Fibroblast of villous mesenchyme (primary cell): ENCODE measurements around the gene ATP8A1. TPM values are rescaled to one million over a fixed set of nuclear protein-coding genes. Genes with fewer than 3 reads are reported as not detected.

Experiments
- DNase-seq: peaks from one replicate; pipeline ENCODE4 v3.0.0-alpha.2; 2010; ENCODE audit warnings: low read depth
- H3K4me3 ChIP-seq: 2 replicates; pipeline ENCODE4 v1.5.1; 2011; ENCODE audit warnings: low read depth, mild to moderate bottlenecking, low read length
- CTCF ChIP-seq: IDR thresholded peaks from 2 replicates; pipeline ENCODE4 v1.5.1; 2012; ENCODE audit warnings: low read depth, mild to moderate bottlenecking, low read length; ENCODE audit not compliant: insufficient read depth
- total RNA-seq: library from RNA; depleted of rRNA; stranded (reverse); fragments of >200 nt; gene quantifications from 2 replicates; pipeline ENCODE4 v1.2.3, GENCODE V29; 2012

The ATP8A1 gene
- total RNA-seq, 1 donor: 0.86 TPM

DNA sequence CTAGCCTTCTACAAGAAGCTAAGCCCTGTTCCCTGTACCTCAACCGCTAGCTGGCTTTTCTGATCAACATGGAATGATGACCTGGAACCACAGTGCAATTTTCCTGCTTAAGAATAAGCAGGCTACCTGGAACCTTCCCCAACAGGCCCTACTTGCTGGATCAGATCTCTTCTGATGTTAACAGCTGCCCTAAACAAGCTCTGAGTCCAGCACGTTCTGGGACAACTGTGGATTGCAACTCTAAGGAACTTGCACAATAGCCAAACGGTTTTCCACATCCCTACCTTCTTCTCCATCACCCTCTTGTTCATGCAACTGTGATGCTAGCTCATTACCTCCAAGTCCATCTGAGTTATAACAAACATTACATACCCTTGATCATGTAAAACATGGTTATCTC is 19.8 kb downstream of the ATP8A1 start:
- no peak for TF ChIP-seq CTCF
- no peak for DNase-seq
- H3K4me3 ChIP-seq: no peak overlapping the region

- no peak for TF ChIP-seq CTCF
- no peak overlapping the region for H3K4me3 ChIP-seq
- DNase-seq: no peak
These were observed 20.3 kb downstream of the ATP8A1 start for GRCh38 chr4:42636645-42636949.

GRCh38 chr4:42633605-42634388 is 23.1 kb downstream of the ATP8A1 start:
- TF ChIP-seq CTCF: no peak
- H3K4me3 ChIP-seq: no peak overlapping the region
- no peak for DNase-seq

DNA sequence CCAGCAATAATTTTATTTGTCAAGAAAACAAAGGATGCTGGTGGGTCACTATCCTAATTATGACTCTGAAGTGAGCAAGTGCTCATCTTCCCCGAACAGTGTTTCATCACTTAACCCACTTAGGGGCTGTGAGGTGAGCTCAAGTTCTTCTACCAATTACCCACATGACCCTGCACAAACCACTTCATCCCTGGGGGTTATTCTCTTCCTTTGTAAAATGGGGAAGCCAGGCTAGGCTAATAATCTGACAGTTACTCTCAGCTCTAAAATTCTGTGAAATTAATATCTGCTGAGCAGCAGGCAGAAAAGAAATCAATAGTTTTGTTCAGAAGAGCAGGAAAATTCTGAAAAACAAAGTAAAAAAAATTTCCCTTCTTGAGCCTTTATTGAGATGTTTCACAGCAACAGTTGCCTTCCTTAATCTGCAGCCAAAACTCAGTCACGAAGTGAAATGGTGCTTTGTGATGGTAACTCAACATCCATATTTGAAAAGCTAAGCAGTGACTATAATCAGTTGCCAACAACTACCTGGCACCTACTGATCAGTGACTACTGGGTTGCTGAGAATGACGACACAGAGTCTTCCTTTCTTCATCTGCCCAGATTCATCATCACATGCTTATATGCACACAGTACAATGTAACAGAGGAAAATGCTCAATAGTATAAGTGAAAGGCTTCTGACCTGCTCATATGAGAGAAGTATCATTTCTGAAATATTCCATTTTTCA is 24.1 kb downstream of the ATP8A1 start:
- no peak for DNase-seq
- TF ChIP-seq CTCF: no peak
- no peak overlapping the region for H3K4me3 ChIP-seq

DNA sequence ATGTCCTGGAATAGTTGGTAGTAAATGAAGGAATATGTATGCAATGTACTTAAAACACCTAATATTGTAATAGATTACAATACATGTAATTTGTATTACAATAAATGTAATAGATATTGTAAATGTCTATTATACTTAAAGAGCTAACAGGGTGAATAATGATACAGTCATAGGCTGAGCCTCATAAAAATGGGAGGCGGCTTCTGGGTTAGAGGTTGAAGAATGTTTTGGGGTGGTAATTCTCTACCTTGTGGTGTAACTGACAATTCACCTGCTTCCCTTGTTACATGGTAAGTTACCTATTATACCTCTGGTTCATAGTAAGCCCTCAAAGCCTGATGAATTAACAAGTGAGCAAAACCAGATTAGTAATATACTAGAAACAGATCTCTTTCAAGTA is 26.0 kb downstream of the ATP8A1 start:
- TF ChIP-seq CTCF: no peak
- no peak for DNase-seq
- H3K4me3 ChIP-seq: no peak overlapping the region

DNA sequence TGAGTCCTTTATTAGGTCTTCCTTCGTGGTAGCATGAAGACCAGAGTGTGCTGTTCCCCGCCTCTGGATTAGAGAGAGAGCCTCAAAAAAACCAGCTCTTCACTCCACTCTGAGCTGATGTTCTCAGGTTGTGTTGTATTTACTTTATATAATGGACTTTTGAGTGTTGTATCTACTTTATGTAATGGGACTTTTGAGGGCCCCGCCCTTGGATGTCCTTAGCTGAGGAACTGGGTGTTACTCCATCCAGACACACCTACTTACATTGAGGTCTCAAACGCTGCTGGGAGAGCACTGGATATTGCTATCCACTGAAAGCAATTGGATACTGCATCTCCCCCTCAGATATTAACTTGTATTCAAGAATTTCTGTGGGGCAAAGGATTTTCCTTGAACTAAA is 28.2 kb downstream of the ATP8A1 start:
- no peak for DNase-seq
- no peak for TF ChIP-seq CTCF
- no peak overlapping the region for H3K4me3 ChIP-seq
